GM23338 (cell line): Measurements from ENCODE around the gene KSR2. TPM values are rescaled to one million over a fixed set of nuclear protein-coding genes. Genes with fewer than 3 reads are reported as not detected.

Source experiments
- ATAC-seq: fragments of 200-7000 bp; cut with Tn5 transposase; 3 replicates; pipeline ENCODE4 v1.9.1; 2020
- DNase-seq: peaks from one replicate; pipeline ENCODE4 v3.0.0-alpha.2; 2015; ENCODE audit warnings: low spot score
- H2AFZ ChIP-seq: fragments of 200-600 bp; sonication (generic); 2 replicates; pipeline ENCODE4 v1.8.0; 2016; ENCODE audit warnings: antibody characterized with exemption, mild to moderate bottlenecking, moderate library complexity
- H3F3A ChIP-seq: fragments of 200-600 bp; sonication (generic); replicated peaks from 2 replicates; pipeline ENCODE4 v1.8.0; 2017; ENCODE audit warnings: antibody characterized with exemption, mixed run types, low read depth
- H3K27ac ChIP-seq: fragments of 200-600 bp; sonication (generic); 2 replicates; pipeline ENCODE4 v1.6.1; 2016; ENCODE audit warnings: low read depth
- H3K27me3 ChIP-seq: fragments of 200-600 bp; sonication (generic); 2 replicates; pipeline ENCODE4 v1.8.0; 2016; ENCODE audit warnings: mild to moderate bottlenecking, mixed run types, moderate library complexity; ENCODE audit not compliant: insufficient read depth
- H3K36me3 ChIP-seq: fragments of 200-600 bp; sonication (generic); 2 replicates; pipeline ENCODE4 v1.8.0; 2016; ENCODE audit warnings: mild to moderate bottlenecking; ENCODE audit not compliant: insufficient read depth
- H3K4me1 ChIP-seq: fragments of 200-600 bp; sonication (generic); 2 replicates; pipeline ENCODE4 v1.8.0; 2016; ENCODE audit warnings: mild to moderate bottlenecking, moderate library complexity; ENCODE audit not compliant: insufficient read depth
- H3K4me2 ChIP-seq: fragments of 200-600 bp; sonication (generic); 2 replicates; pipeline ENCODE4 v1.7.1; 2017; ENCODE audit warnings: mixed run types
- H3K4me3 ChIP-seq: fragments of 200-600 bp; sonication (generic); 2 replicates; pipeline ENCODE4 v1.6.1; 2016; ENCODE audit warnings: mixed run types
- H3K79me2 ChIP-seq: fragments of 200-600 bp; sonication (generic); replicated peaks from 2 replicates; pipeline ENCODE4 v1.8.0; 2017; ENCODE audit warnings: mild to moderate bottlenecking; ENCODE audit not compliant: insufficient read depth
- H3K9me2 ChIP-seq: fragments of 200-600 bp; sonication (generic); 2 replicates; pipeline ENCODE4 v1.8.0; 2017; ENCODE audit not compliant: insufficient read depth
- H4K20me1 ChIP-seq: fragments of 200-600 bp; sonication (generic); replicated peaks from 2 replicates; pipeline ENCODE4 v1.8.0; 2017; ENCODE audit warnings: mild to moderate bottlenecking; ENCODE audit not compliant: insufficient read depth
- H3K27ac Mint-ChIP-seq: 2 replicates; pipeline ENCODE4 v1.8.0; 2020; ENCODE audit warnings: inconsistent platforms, mild to moderate bottlenecking, moderate library complexity, mixed read lengths
- H3K27me3 Mint-ChIP-seq: 3 replicates; pipeline ENCODE4 v1.8.0; 2022; ENCODE audit warnings: low read depth, mild to moderate bottlenecking, moderate library complexity, mixed read lengths, inconsistent platforms; ENCODE audit not compliant: insufficient read depth, poor library complexity
- H3K36me3 Mint-ChIP-seq: 3 replicates; pipeline ENCODE4 v1.8.0; 2021; ENCODE audit warnings: low read depth, mild to moderate bottlenecking, inconsistent platforms, moderate library complexity, mixed read lengths
- H3K4me1 Mint-ChIP-seq: 3 replicates; pipeline ENCODE4 v1.8.0; 2020; ENCODE audit warnings: mild to moderate bottlenecking, inconsistent platforms, mixed read lengths
- H3K4me3 Mint-ChIP-seq: 3 replicates; pipeline ENCODE4 v1.8.0; 2021; ENCODE audit warnings: moderate library complexity, mild to moderate bottlenecking, inconsistent platforms, mixed read lengths
- H3K9me3 Mint-ChIP-seq: 3 replicates; pipeline ENCODE4 v1.8.0; 2020; ENCODE audit warnings: moderate library complexity, mild to moderate bottlenecking, inconsistent platforms, mixed read lengths
- CREB1 ChIP-seq: fragments of 250-450 bp; sonication (Bioruptor Pico); IDR thresholded peaks from 2 replicates; pipeline ENCODE4 v1.5.0; 2020; ENCODE audit warnings: low read depth, mild to moderate bottlenecking, moderate library complexity
- CTCF ChIP-seq, 2 experiments: fragments of 200-600 bp in 1 of 2; sonication (generic) in 1 of 2; conservative IDR thresholded peaks; 2 replicates each; pipeline versions ENCODE4 v1.5.1 to v1.6.1; 2016 to 2017; ENCODE audit warnings: antibody characterized with exemption in 2 of 2, low read depth in 2 of 2, mild to moderate bottlenecking in 2 of 2, moderate library complexity in 1 of 2
- ETS1 ChIP-seq: IDR thresholded peaks from 2 replicates; pipeline ENCODE4 v1.6.1; 2016; ENCODE audit warnings: antibody characterized with exemption
- EZH2 ChIP-seq: fragments of 200-600 bp; sonication (generic); IDR thresholded peaks from one replicate; pipeline ENCODE4 v1.8.0; 2017; ENCODE audit warnings: antibody characterized with exemption, mild to moderate bottlenecking, low read depth; ENCODE audit not compliant: unreplicated experiment
- EZH2phosphoT487 ChIP-seq: fragments of 200-600 bp; sonication (generic); IDR thresholded peaks from one replicate; pipeline ENCODE4 v1.8.1; 2018; ENCODE audit warnings: antibody characterized with exemption; ENCODE audit not compliant: unreplicated experiment
- JUNB ChIP-seq: IDR thresholded peaks from one replicate; pipeline ENCODE4 v1.6.1; 2016; ENCODE audit warnings: antibody characterized with exemption; ENCODE audit not compliant: unreplicated experiment
- NANOG ChIP-seq: IDR thresholded peaks from 2 replicates; pipeline ENCODE4 v1.6.1; 2016; ENCODE audit warnings: antibody characterized with exemption, borderline replicate concordance
- POLR2AphosphoS5 ChIP-seq: IDR thresholded peaks from 2 replicates; pipeline ENCODE4 v1.6.1; 2016; ENCODE audit warnings: antibody characterized with exemption, low read depth
- REST ChIP-seq: IDR thresholded peaks from one replicate; pipeline ENCODE4 v1.6.1; 2018; ENCODE audit warnings: antibody characterized with exemption; ENCODE audit not compliant: unreplicated experiment
- STAT1 ChIP-seq: IDR thresholded peaks from one replicate; pipeline ENCODE4 v1.6.1; 2016; ENCODE audit warnings: antibody characterized with exemption; ENCODE audit not compliant: unreplicated experiment
- ZNF114 ChIP-seq: fragments of 250-450 bp; sonication (Bioruptor Pico); IDR thresholded peaks from 2 replicates; pipeline ENCODE4 v1.5.0; 2020; ENCODE audit warnings: mild to moderate bottlenecking, moderate library complexity
- ZNF331 ChIP-seq: fragments of 250-450 bp; sonication (Bioruptor Pico); IDR thresholded peaks from 2 replicates; pipeline ENCODE4 v1.5.0; 2020; ENCODE audit warnings: low read depth, mild to moderate bottlenecking, moderate library complexity
- polyA plus RNA-seq: library from polyadenylated mRNA; unstranded; fragments of >200 nt; fragmentation: Nextera tagmentation; extraction: Ambion mirVana; gene quantifications from 2 replicates; pipeline ENCODE4 v1.2.1, GENCODE V29; 2016
- total RNA-seq: library from RNA; depleted of rRNA; stranded (reverse); fragments of >200 nt; shearing (Covaris generic); gene quantifications from 2 replicates; pipeline ENCODE4 v1.2.3, GENCODE V29; 2014
- TF ChIP-seq, protein P1 (sequence below): fragments of 250-450 bp; sonication (Bioruptor Pico); IDR thresholded peaks from 2 replicates; pipeline ENCODE4 v1.5.0; 2020; ENCODE audit warnings: mild to moderate bottlenecking, moderate library complexity

Gene KSR2
- total and polyA plus RNA-seq, 2 experiments from 2014 or later, result 1.1 to 2.7 TPM

DNA sequence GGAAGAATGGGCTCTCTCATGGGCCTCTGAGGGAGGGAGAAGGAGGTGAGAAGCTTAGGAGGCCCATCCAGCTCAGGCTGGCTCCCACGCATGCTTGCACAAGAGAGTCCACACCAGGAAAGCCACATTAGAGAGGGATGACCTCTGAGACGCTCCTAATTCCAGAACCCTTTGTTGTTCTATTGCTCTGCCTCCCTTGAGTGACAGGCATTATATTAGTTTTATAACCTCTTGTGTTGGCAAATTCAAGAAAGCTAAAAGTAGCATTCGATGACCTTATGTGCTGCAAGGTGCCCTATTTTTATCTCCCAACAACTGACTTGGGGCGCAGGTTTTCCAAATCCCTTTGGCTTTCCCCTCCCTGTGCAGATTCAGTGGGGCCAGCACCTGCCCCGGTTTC lies 190.1 kb downstream of the KSR2 start:
- no peaks in the 10 kb centered on the region for H3K4me1 Mint-ChIP-seq
- Histone ChIP-seq H3K9me2 (no peaks in the 10 kb centered on the region), H3K27ac (no peak overlapping the region), H2AFZ (no peak overlapping the region), H4K20me1 (no peaks in the 10 kb centered on the region), H3K4me2 (no peak overlapping the region), H3F3A (no peaks in the 10 kb centered on the region), H3K4me1 (no peaks in the 10 kb centered on the region), H3K27me3 (no peaks in the 10 kb centered on the region), H3K4me3 (no peak overlapping the region), H3K79me2 (no peaks in the 10 kb centered on the region), H3K36me3 (no peaks in the 10 kb centered on the region)
- DNase-seq (no peak), ATAC-seq (no peak)
- H3K27ac Mint-ChIP-seq, result no peak overlapping the region
- TF ChIP-seq NANOG, result no peak
- TF ChIP-seq REST, result no peak
- no peak for TF ChIP-seq JUNB
- TF ChIP-seq CTCF (conservative IDR thresholded peaks at IDR 0.05; ENCODE audit: low read depth in 2 of 2), result no peak
- TF ChIP-seq CREB1 (CRISPR knock-in tag), result no peak
- TF ChIP-seq EZH2, result no peak
- no peak for TF ChIP-seq EZH2phosphoT487
- no peak for TF ChIP-seq ZNF331
- TF ChIP-seq STAT1, result no peak
- no peak for TF ChIP-seq POLR2AphosphoS5
- no peak for TF ChIP-seq ETS1
- TF ChIP-seq, protein P1, sequence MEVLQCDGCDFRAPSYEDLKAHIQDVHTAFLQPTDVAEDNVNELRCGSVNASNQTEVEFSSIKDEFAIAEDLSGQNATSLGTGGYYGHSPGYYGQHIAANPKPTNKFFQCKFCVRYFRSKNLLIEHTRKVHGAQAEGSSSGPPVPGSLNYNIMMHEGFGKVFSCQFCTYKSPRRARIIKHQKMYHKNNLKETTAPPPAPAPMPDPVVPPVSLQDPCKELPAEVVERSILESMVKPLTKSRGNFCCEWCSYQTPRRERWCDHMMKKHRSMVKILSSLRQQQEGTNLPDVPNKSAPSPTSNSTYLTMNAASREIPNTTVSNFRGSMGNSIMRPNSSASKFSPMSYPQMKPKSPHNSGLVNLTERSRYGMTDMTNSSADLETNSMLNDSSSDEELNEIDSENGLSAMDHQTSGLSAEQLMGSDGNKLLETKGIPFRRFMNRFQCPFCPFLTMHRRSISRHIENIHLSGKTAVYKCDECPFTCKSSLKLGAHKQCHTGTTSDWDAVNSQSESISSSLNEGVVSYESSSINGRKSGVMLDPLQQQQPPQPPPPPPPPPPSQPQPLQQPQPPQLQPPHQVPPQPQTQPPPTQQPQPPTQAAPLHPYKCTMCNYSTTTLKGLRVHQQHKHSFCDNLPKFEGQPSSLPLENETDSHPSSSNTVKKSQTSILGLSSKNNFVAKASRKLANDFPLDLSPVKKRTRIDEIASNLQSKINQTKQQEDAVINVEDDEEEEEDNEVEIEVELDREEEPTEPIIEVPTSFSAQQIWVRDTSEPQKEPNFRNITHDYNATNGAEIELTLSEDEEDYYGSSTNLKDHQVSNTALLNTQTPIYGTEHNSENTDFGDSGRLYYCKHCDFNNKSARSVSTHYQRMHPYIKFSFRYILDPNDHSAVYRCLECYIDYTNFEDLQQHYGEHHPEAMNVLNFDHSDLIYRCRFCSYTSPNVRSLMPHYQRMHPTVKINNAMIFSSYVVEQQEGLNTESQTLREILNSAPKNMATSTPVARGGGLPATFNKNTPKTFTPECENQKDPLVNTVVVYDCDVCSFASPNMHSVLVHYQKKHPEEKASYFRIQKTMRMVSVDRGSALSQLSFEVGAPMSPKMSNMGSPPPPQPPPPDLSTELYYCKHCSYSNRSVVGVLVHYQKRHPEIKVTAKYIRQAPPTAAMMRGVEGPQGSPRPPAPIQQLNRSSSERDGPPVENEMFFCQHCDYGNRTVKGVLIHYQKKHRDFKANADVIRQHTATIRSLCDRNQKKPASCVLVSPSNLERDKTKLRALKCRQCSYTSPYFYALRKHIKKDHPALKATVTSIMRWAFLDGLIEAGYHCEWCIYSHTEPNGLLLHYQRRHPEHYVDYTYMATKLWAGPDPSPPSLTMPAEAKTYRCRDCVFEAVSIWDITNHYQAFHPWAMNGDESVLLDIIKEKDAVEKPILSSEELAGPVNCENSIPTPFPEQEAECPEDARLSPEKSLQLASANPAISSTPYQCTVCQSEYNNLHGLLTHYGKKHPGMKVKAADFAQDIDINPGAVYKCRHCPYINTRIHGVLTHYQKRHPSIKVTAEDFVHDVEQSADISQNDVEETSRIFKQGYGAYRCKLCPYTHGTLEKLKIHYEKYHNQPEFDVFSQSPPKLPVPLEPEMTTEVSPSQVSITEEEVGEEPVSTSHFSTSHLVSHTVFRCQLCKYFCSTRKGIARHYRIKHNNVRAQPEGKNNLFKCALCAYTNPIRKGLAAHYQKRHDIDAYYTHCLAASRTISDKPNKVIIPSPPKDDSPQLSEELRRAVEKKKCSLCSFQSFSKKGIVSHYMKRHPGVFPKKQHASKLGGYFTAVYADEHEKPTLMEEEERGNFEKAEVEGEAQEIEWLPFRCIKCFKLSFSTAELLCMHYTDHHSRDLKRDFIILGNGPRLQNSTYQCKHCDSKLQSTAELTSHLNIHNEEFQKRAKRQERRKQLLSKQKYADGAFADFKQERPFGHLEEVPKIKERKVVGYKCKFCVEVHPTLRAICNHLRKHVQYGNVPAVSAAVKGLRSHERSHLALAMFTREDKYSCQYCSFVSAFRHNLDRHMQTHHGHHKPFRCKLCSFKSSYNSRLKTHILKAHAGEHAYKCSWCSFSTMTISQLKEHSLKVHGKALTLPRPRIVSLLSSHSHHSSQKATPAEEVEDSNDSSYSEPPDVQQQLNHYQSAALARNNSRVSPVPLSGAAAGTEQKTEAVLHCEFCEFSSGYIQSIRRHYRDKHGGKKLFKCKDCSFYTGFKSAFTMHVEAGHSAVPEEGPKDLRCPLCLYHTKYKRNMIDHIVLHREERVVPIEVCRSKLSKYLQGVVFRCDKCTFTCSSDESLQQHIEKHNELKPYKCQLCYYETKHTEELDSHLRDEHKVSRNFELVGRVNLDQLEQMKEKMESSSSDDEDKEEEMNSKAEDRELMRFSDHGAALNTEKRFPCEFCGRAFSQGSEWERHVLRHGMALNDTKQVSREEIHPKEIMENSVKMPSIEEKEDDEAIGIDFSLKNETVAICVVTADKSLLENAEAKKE, result no peak
- no peak for TF ChIP-seq ZNF114 (CRISPR knock-in tag)
- H3K36me3 Mint-ChIP-seq, result no peaks in the 10 kb centered on the region
- H3K4me3 Mint-ChIP-seq, result no peak overlapping the region
- H3K9me3 Mint-ChIP-seq, result no peaks in the 10 kb centered on the region
- H3K27me3 Mint-ChIP-seq, result no peaks in the 10 kb centered on the region
